PC-9 (cell line): ENCODE results near the gene LAMA3. TPM values are rescaled to one million over a fixed set of nuclear protein-coding genes. Genes with fewer than 3 reads are reported as not detected.

Source experiments
- BruUV-seq: library from RNA; stranded (reverse); fragments of 400-500 nt; replicated peaks from 2 replicates; lab custom pipeline; 2021; lab: Mats Ljungman, UMichigan
- CTCF ChIA-PET: fragments of 300-600 bp; sonication (Branson Sonifier 250); formaldehyde crosslinking; loops from one replicate; lab custom pipeline; 2022; ENCODE audit warnings: antibody characterized with exemption; lab: Charles Lee
- POLR2A ChIA-PET: fragments of 300-600 bp; sonication (Branson Sonifier 250); formaldehyde crosslinking; loops from one replicate; lab custom pipeline; 2022; ENCODE audit warnings: antibody characterized with exemption; ENCODE audit not compliant: unreplicated experiment; lab: Charles Lee
- DNase-seq, 2 experiments: peaks; one replicate each; pipeline versions ENCODE4 v3.0.0 to v3.0.0-alpha.2; 2015 to 2022; ENCODE audit warnings: mixed read lengths in 1 of 2
- H2AFZ ChIP-seq: fragments of 200-600 bp; sonication (generic); 2 replicates; pipeline ENCODE4 v1.8.1; 2017; ENCODE audit warnings: antibody characterized with exemption
- H3F3A ChIP-seq: fragments of 200-600 bp; sonication (generic); 2 replicates; pipeline ENCODE4 v1.8.1; 2017; ENCODE audit warnings: antibody characterized with exemption, mild to moderate bottlenecking, low read depth; ENCODE audit not compliant: insufficient read depth
- H3K27ac ChIP-seq: fragments of 200-600 bp; sonication (generic); 2 replicates; pipeline ENCODE4 v1.6.1; 2016; ENCODE audit warnings: mixed run types
- H3K27me3 ChIP-seq: fragments of 200-600 bp; sonication (generic); 2 replicates; pipeline ENCODE4 v1.6.1; 2016; ENCODE audit warnings: low read depth, mixed run types; ENCODE audit not compliant: insufficient read depth
- H3K36me3 ChIP-seq: fragments of 200-600 bp; sonication (generic); 2 replicates; pipeline ENCODE4 v1.6.1; 2016; ENCODE audit warnings: low read depth, mixed run types
- H3K4me1 ChIP-seq: fragments of 200-600 bp; sonication (generic); replicated peaks from 2 replicates; pipeline ENCODE4 v1.6.1; 2016; ENCODE audit warnings: mixed run types; ENCODE audit not compliant: insufficient read depth
- H3K4me2 ChIP-seq: fragments of 200-600 bp; sonication (generic); 2 replicates; pipeline ENCODE4 v1.6.1; 2017; ENCODE audit warnings: mixed run types
- H3K4me3 ChIP-seq: fragments of 200-600 bp; sonication (generic); 2 replicates; pipeline ENCODE4 v1.6.1; 2016; ENCODE audit warnings: mixed run types
- H3K79me2 ChIP-seq: fragments of 200-600 bp; sonication (generic); 2 replicates; pipeline ENCODE4 v1.6.1; 2017; ENCODE audit warnings: low read depth, mixed run types
- H3K9me2 ChIP-seq: fragments of 200-600 bp; sonication (generic); 2 replicates; pipeline ENCODE4 v1.8.1; 2017; ENCODE audit warnings: mild to moderate bottlenecking; ENCODE audit not compliant: insufficient read depth
- H3K9me3 ChIP-seq: fragments of 200-600 bp; sonication (generic); 2 replicates; pipeline ENCODE4 v1.8.1; 2016; ENCODE audit warnings: low read depth; ENCODE audit not compliant: insufficient read depth
- H4K20me1 ChIP-seq: fragments of 200-600 bp; sonication (generic); 2 replicates; pipeline ENCODE4 v1.8.1; 2017; ENCODE audit not compliant: insufficient read depth
- CTCF ChIP-seq: fragments of 200-600 bp; sonication (generic); conservative IDR thresholded peaks from 2 replicates; pipeline ENCODE4 v1.6.1; 2017; ENCODE audit warnings: mixed run types, antibody characterized with exemption, mild to moderate bottlenecking, moderate library complexity
- EZH2 ChIP-seq: fragments of 200-600 bp; sonication (generic); IDR thresholded peaks from 2 replicates; pipeline ENCODE4 v1.8.0; 2017; ENCODE audit warnings: antibody characterized with exemption, low read depth
- intact Hi-C: fragments of 100-400 bp; cut with micrococcal nuclease; formaldehyde crosslinking; loops from one replicate; pipeline ENCODE4 v1.10.0; 2022; ENCODE audit not compliant: unreplicated experiment
- total RNA-seq: library from RNA; stranded (reverse); gene quantifications from 2 replicates; pipeline ENCODE4 v1.2.3, GENCODE V29; 2021

LAMA3 gene
- total RNA-seq, 1 experiment from 2014 or later: 44.4 TPM

DNA sequence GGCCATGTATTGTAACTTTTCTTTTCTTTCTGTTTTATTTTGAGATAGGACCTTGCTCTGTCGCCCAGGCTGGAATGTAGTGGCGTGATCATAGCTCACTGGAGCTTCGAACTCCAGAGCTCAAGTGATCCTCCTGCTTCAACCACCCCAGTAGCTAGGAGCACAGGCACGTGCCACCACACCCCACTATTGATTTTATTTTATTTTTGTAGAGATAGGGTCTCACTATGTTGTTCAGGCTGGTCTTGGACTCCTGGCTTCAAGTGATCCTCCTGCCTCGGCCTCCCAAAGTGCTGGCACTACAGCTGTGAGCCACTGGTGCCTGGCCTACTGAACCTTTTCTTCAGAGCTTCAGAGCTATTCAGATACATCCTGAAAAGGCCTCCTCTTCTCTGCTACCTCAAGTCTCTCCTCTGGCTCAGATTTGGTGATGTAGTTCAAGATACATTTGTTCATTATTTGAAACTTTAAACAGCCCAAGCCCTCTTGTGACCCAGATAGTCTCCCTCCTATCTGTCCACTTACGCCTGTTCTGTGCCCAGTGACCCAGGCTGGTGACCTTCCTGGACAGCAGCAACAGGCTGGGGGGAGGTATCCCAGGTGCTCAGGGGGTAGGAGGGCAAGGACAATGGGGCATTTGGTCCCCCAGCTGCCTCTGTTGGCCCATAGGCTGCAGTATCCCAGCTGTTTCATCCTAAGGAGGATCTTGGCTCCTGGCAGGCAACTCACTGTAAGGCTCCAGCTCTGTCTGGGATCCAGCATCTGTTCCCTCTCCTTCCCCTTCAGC is 38.6 kb downstream of the LAMA3 start:
- H3K9me2 ChIP-seq: no peaks in the 10 kb centered on the region
- DNase-seq: no peak
- no TSS peak for BruUV-seq
- H3K36me3 ChIP-seq: no peaks in the 10 kb centered on the region
- no peak overlapping the region for H3K4me3 ChIP-seq
- H3F3A ChIP-seq: no peaks in the 10 kb centered on the region
- TF ChIP-seq EZH2 (no peak), CTCF (no peak)
- ChIA-PET POLR2A (no interaction called here), CTCF (no interaction called here)
- H3K4me1 ChIP-seq: no peaks in the 10 kb centered on the region
- no peaks in the 10 kb centered on the region for H3K79me2 ChIP-seq
- H3K27ac ChIP-seq: no peak overlapping the region
- no peak overlapping the region for H3K4me2 ChIP-seq
- H2AFZ ChIP-seq: no peak overlapping the region
- no peaks in the 10 kb centered on the region for H3K9me3 ChIP-seq
- no peaks in the 10 kb centered on the region for H3K27me3 ChIP-seq
- intact Hi-C loops: no loop called here
- no peaks in the 10 kb centered on the region for H4K20me1 ChIP-seq

- Histone ChIP-seq H2AFZ (no peak overlapping the region), H3K79me2 (no peaks in the 10 kb centered on the region), H3K27me3 (no peaks in the 10 kb centered on the region), H3K9me2 (no peaks in the 10 kb centered on the region), H3K9me3 (no peaks in the 10 kb centered on the region), H3K36me3 (no peaks in the 10 kb centered on the region), H3K27ac (no peak overlapping the region), H3F3A (no peaks in the 10 kb centered on the region), H3K4me1 (no peaks in the 10 kb centered on the region), H3K4me3 (no peak overlapping the region), H3K4me2 (no peak overlapping the region), H4K20me1 (no peaks in the 10 kb centered on the region)
- no peak for TF ChIP-seq EZH2
- no peak for TF ChIP-seq CTCF
- ChIA-PET CTCF (interaction anchor here (0.6 kb wide), 2 partner anchors 220 to 552 kb away, joined by 3 to 4 read pairs; no protein-coding TSS in a partner anchor), POLR2A (no interaction called here)
- DNase-seq: no peak
- no TSS peak for BruUV-seq
- intact Hi-C loops: no loop called here
Measured at GRCh38 chr18:23730857-23731256, 41.6 kb downstream of the LAMA3 start.

DNA sequence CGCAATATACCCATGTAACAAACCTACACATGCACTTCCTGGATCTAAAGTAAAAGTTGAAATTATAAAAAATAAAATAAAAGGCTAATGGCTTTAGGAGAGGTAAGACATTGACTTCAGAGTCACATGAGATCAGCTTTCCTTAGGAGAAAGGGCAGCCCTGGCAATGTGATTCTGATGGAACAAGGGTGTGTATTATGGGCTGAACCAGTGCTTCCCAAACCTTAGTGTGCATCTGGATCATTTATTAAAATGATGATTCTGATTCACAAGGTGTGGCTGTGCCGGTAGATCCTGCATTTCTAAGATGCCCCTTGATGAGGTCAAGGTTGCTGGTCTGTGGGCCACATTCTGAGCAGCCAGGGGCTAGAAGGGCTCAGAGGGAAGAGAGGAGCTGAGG is 42.6 kb downstream of the LAMA3 start:
- no peak for DNase-seq
- Histone ChIP-seq H3K4me3 (no peak overlapping the region), H3F3A (no peaks in the 10 kb centered on the region), H3K9me2 (no peaks in the 10 kb centered on the region), H3K79me2 (no peaks in the 10 kb centered on the region), H3K4me1 (no peaks in the 10 kb centered on the region), H4K20me1 (no peaks in the 10 kb centered on the region), H3K9me3 (no peaks in the 10 kb centered on the region), H3K36me3 (no peaks in the 10 kb centered on the region), H3K4me2 (no peak overlapping the region), H3K27me3 (no peaks in the 10 kb centered on the region), H3K27ac (no peak overlapping the region), H2AFZ (no peak overlapping the region)
- POLR2A ChIA-PET: no interaction called here
- TF ChIP-seq EZH2 (no peak), CTCF (no peak)
- intact Hi-C loops: no loop called here
- no TSS peak for BruUV-seq
- CTCF ChIA-PET: no interaction called here
